COLO668 (cell line): Measurements from ENCODE around the gene ZNF616.
"Not testable (repeated sequence)": the region's sequence is repeated elsewhere in the genome, so short reads cannot be mapped to it uniquely, and the experiment has no call there.

Source experiments
- DNase-seq: peaks from one replicate; lab custom pipeline; 2025; ENCODE audit not compliant: unreplicated experiment; lab: John Stamatoyannopoulos, UW

ZNF616 gene

DNA sequence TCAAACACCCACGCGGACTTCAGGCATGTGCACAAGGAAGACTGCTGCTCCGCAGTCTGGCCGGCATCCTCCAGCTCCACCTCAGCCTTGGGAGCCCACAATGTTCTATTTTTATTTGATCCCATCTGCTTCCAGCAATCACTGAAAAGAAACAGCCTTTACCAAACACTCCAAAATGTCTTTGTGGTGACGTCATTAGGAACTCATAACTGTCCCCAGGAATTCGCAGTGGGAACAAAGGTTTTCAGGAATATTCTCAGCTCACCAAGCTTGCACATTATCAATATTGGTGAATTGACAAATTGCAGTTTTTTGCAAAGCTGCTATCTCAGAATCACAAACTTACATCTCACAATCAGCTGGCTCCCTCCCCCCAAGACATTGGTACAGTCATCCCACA lies 29.0 kb downstream of the ZNF616 start:
- DNase-seq: no peak

DNA sequence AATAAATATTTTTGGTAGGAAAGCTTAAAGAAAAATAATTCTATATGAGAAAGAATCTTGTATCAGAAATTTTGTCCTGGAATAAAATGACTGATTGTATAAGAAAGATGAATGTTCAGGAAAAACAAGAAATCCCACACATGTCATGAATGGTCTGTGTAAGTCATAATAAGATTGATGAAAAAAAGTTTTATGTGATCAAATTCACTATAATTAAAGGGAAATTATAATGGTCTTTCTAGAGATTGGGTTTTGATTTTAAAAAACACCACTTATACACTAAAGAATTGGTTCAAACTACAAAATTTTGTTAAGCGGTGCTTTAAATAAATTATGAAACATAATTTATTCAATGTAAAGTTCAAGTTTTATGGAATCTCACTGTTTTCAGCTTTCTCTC lies 37.0 kb downstream of the ZNF616 start:
- no peak for DNase-seq

- DNase-seq: no peak
These were observed 37.7 kb downstream of the ZNF616 start for GRCh38 chr19:52101866-52102562.

DNA sequence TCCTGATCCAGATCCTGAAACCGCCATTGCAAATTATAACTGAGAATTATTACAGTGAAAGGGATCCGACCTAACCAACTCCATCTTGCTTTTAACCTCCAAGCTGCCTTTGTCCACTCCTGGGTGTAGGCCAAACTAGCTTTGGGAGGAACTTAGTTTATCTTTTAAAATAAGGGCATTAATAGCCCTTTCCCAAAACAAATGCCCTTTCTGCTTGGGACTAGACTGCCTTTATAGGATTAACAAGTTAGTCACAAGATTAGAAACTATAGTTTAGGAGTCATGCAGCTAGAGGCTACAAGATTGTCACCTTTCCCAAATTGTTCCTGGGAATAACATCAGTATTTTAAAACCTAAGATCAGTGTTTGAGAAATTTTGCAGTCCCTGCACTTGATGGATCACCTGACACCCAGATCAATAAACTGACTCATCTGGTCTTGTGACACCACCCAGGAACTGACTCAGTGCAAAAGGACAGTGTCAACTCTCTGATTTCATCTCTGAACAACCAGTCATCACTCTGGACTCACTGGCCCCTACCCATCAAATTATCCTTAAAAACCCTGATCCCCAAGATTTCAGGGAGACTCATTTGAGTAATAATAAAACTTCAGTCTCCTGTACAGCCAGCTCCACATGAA lies 40.1 kb downstream of the ZNF616 start:
- peak; percentile 6 for DNase-seq

GRCh38 chr19:52096416-52096815 lies 43.3 kb downstream of the ZNF616 start:
- DNase-seq: not testable (repeated sequence)

DNA sequence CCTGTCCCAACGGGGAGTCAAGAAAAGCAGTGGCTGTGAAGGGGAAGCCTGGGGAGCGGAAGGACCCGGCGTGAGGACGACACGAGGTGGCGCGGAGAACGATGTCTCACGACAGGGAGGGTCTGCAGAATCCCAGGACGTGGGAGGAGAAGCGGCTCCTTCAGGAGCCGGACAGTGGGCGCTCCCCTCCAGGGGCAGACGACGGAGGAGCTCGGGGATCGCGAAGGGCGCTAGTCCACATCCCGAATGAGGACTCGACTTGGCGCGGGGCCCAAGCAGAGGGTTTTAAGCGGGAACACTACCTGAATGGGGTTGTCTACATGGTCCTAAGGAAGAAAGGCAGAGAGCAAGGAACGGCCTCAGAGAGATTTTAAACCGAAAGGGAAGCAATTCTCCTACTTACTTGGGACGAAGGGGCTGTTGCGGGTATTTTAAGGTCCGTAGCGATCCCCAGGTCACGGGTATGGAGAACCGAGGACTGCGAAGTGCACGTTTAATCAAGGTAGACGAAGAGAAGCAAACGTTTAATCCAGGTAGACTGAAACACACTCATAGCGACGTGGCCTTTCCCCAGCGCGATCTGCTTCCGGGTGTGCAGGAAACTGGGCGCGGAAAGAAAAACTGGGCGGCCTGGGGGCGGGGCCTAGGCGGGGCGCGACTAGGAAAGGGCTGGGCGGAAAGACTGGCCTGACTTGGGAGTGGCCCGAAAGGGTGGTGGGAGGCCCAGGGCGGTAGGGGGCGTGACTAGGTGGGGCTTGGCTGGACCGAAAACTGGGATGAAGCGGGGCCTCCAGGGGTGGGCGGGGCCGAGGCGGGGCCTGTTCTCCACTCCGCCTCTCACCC lies 44.3 kb downstream of the ZNF616 start, which contains the start of gene ZNF841:
TSS of gene ZNF841 (minus strand) at position 594 of the 843 bp plus-strand sequence. CDS start 10,964 bp downstream, outside the sequence.
- peak; percentile 88 for DNase-seq

- DNase-seq: peak; percentile 13
These were observed 45.1 kb downstream of the ZNF616 start for GRCh38 chr19:52094526-52095130.

GRCh38 chr19:52086481-52086880 lies 53.3 kb downstream of the ZNF616 start:
- no peak for DNase-seq

DNA sequence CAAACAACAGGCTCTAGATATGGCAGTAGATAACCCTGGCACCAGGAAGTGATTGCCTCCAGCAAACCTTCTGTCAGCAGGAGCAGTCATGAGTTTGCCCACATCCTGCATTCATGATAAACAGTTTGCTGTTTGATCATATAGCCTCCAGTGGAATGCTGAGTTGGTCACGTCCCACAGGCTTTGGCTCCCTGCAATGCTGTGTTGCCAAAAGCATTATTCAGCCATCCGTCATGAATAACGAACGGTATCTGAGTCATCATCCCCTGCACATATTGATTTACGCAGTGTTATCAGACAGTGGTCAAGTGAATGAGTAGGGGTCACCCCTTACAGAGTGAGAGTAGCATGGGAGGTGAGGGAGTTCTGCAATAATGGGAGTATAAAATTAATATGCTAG lies 69.2 kb downstream of the ZNF616 start:
- DNase-seq: no peak

- no peak for DNase-seq
These were observed 70.1 kb downstream of the ZNF616 start for GRCh38 chr19:52069653-52070052.

GRCh38 chr19:52066258-52066863 lies 73.4 kb downstream of the ZNF616 start:
- DNase-seq: no peak

DNA sequence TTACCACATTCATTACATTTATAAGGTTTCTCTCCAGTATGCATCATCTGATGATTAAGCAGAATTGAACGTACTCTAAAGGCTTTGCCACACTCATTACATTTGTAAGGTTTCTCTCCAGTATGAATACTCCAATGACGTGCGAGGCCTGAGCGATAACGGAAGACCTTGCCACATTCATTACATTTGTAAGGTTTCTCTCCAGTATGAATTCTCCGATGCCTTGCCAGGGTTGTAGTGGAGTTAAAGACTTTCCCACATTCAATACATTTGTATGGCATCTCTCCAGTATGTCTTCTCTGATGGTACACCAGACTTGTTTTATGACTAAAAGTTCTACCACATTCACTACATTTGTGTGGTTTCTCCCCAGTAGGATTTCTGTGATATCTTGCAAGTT lies 74.3 kb downstream of the ZNF616 start:
- no peak for DNase-seq
